Measurements from ENCODE around the gene ACTR1A.
"Not testable (repeated sequence)": the region's sequence is repeated elsewhere in the genome, so short reads cannot be mapped to it uniquely, and the experiment has no call there.

ACTR1A gene

DNA sequence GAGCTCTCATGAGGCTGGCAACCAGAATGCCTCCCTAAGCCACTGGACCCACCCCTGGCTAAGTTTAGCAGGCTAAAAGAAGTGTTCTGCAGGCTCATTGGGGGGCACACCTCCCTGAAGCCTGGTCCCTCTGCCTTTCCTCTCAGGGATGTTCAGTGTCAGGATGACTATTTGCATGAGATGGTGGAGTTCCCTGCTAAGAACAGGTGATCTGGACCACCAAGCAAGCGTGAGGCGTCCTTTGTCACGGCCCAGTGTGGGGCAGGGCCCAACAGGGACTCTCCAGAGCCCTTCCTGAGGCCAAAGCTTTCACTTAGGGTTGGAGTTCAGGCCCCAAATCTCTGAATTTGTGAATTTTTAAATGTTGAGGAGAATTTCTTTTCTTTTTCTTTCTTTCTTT, 13.2 kb upstream of the ACTR1A start:
- no peak for DNase-seq (ENCODE audit: low read depth, low spot score)

DNA sequence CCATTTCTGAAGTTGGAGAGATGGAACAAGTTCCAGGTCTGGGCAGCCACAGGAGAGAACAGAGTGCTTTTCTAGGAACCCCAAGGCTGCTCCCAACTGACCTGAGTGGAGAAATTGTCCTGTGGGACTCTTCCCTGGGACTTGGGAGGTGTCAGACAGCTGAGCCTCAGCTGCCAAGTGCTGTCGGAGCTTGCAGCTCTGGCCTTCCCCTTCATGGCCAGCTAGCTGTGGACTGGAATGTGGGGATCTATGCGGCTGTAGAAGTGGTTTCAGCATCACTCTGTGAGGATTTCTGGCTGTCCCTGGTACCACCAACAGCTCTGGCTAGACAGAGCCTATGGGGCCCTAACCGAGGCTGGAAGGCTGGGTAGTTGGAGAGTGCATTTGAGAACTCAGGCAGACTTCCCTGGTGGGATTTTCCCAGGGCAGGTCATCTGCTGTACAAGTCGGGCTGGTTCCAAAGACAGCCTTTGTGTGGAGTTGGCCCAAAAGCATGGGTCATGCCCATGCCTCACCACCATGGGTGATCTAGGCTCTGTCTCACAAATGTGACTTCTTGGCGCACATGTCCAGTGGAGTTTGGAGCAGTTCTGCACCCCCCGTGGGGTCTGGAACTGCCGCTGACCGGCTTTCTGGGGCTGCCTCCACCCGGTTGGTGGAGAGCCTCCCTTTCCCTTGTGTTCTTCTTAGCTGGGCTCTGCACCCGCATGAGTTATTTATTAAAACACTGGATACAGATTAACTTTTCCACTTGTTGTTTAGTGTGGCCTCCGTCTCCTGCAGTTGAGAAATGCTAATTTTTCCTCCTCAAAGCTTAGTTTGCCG, 12.2 kb upstream of the ACTR1A start:
- no peak for DNase-seq (ENCODE audit: low read depth, low spot score)

DNA sequence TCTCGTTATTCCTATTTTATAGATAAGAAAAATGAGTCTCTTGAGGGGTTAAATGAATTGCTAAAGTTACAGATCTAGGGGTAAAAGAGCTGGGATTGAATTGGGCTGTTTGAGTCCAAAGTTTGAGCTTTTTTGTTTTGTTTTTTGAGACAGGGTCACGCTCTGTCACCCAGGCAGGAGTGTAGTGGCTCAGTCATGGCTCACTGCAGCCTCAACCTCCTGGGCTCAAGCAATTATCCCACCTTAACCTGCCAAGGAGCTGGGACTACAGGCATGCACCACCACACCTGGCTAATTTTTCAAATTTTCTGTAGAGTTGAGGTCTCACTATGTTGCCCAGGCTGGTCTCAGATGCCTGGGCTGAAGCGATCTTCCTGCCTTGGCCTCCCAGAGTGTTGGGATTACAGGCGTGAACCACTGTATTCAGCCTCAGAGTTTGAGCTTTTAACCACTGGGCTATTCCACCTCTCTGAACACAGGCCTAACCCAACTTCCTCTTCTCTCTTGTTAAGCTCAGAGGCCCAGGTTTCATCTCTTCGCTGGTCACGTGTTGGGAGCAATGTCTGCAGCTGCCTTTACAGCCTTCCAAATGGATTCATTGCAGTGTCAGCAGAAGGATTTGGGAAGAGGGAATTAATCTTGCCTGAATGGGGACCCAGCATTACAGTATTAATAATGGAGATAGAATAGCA, 9.2 kb upstream of the ACTR1A start:
- DNase-seq (ENCODE audit: low read depth, low spot score) = no peak

DNA sequence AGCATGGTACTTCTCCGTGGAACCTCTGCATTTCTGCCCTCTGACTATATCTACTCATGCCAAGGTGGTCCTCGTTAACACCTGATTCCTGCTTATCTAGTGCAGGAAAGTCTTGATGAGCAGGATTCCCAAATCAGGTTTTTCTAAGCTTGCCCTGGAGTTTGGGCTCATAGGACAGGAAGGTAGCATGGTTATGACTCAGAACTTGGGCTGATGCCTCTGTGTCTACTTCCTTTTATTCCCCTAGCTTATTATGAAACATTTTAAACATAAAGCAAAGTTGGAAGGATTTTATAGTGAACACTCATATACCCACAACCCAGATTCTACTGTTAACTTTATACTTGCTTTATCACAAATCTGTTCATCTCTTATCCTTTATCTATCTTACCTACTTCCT, 6.9 kb upstream of the ACTR1A start:
- DNase-seq (ENCODE audit: low read depth, low spot score) = no peak

DNA sequence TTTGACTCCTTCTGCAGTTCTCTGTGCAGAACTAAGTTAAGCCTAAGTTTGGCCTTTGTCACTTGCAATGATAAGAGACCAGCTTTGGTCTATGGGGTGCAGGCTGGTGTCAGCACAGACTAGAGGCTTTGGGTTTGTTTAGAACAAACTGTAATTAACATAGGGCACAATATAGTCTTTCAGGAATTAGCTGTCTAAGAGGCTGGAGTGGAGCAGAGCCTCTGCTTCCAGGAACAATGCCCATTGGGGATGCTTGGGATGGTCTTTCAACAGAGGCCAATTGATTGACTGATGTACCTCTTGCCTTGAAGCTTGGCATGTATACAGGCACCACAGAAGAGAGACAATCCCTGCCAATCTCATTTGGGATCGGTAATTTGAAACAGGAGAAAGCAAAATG, 6.0 kb upstream of the ACTR1A start:
- no peak for DNase-seq (ENCODE audit: low read depth, low spot score)

DNA sequence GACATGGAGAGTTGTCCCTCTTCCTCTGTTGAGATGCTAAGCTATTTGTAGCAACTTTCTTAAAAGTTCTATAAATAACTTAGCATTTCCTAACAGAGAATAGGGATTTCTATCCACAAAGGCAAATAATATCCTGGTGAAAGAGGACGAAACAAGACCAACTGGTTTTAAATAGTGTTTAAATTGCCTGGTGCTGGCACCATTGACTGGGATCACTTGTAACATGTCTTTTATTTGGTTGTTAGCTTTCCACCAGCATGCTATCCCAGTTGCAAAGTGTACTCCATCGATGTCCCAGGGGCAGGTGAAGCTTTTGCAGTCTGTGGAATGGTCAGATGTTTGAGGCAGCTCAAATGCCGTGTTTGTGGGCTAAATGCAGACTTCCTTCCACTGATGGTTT, 5.0 kb upstream of the ACTR1A start:
- DNase-seq (ENCODE audit: low read depth, low spot score) = no peak

DNA sequence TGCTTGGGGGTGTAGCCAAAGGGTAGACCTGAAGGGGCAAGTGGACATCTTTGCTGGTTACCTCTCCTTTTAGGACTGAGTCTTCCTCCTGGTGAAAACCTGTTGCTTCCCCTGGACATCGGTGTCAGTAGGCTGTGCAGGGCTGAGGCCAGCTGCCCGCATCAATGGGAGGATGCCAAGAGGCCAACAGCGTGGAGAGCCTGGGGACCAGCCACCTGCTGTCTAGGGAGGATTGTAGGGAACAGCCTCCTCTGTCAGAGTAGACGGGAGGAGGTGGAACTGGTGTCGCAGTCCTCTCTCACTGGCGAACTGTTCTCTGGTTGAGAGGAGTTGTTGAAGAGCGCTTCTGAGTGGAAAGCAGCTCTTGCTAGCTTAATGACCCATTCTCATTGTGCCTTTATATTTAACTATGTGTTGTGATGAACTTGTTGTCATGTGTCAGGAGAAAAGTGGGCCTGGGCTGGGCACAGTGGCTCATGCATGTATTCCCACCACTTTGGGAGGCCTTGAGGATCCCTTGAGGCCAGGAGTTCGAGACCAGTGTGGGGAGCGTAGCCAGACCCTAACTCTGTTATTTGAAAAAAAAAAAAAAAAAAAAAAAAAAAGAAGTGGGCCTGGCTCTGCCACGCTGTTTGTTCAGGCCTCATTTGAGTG, 3.1 kb upstream of the ACTR1A start:
- no peak for DNase-seq (ENCODE audit: low read depth, low spot score)

DNA sequence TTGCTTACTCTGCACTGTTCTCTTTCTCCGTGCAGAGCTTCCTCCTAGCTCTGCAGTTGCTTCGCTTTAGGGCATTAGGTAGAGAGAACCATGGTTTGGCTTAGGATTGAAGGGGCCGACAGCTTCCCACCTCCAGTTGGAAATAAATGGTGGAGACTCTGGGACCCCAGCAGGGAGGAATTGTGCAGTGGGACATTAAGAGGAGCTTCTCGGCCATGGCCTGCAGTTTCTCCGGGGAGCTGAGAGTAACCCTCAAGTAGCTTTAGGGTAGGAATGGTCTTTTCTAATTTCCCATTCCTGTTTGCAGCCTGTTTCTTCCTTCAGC, 2.4 kb upstream of the ACTR1A start:
- no peak for DNase-seq (ENCODE audit: low read depth, low spot score)

DNA sequence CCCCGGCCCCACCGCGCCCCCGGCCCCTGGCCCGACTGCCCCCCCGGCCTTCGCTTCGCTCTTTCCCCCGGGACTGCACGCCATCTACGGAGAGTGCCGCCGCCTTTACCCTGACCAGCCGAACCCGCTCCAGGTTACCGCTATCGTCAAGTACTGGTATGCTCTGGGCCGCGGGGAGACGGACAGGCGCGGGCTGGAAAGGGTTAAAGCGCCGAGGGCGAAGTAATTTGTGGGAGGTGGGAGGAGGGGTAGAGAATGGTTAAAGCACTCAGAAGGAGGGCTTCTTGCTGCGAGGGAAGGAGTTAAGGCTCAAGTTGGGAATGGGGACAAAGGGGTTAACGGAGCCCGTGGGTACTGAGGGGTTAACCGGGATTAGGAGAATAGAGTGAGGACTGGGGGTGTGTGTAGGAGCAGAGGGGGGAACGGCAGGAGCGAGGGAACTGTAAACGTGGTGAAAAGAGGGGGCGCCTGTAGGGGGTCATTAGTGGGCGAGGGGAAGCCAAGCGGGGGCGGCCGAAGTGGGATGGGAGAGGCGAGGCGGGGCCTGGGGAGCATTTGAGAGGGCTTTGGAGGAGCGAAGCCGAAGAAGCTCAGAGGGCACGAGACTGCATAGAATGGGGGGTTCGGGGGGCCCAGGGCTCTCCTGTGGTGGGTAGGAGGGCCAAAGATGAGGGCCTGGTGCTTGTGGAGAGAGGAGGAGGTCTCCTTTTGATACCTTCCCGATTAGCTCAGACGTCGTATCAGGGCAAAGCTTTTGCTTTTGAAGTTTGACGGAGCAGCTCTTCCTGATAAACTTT, 1.9 kb upstream of the ACTR1A start:
- no peak for DNase-seq (ENCODE audit: low read depth, low spot score)

DNA sequence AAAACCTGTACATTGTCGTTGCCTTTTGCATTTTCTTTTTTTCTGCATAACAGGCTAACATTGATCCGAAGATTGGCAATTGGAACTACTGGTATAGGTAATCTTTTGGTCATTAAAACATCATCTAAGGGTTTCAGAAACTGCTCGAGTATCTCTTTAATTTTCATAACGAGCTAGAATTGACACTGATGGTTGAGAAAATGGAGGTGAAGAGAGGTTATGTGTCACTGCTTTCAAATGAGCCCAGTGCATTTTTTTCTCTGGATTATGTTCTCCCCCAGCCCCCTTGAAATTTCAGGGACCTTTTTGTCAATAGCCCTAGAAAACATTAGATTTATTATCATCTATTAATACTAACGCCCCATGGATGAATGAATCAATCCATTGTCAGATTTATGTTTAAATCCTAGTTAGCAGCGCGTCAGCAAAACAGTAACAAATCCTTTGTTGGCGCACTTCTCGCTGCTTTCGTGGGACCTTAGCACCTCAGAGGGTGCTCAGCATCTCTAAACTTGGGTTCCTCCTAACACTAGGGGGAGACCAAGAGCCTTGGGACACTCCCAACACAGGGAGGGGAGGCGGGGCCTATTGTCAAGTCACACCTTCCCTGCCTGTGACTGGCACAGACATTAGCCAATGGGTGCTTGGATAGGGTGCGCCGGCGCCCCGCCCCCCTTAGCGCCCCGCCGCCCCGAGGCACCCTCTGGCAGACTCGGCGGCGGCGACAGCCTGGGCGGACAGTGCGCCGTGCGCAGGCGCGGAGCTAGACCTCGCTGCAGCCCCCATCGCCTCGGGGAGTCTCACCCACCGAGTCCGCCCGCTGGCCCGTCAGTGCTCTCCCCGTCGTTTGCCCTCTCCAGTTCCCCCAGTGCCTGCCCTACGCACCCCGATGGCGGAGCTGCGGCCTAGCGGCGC, 1.0 kb upstream of the ACTR1A start, which contains the start of gene SUFU:
TSS of gene SUFU (plus strand) at position 709 of the 915 bp plus-strand sequence. CDS start at position 890, 181 bp downstream.
- DNase-seq (ENCODE audit: low read depth, low spot score) = peak; percentile 96

DNA sequence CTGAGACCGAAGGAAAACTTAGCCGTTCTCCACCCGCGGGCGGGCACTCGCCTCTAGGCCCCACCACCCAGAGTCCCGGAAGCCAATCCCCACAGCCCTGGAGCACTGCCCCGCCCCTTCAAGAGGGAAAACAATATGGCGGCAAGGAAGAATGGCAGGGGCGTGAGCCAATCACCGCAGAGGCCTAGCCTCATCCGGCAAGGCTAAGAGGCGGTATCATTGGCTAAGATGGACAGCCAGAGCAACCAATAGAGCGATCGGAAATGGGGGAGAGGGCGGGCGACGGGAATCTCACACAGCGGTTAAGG, 529 bp downstream of the ACTR1A start:
- DNase-seq (ENCODE audit: low read depth, low spot score) = peak; percentile 97

DNA sequence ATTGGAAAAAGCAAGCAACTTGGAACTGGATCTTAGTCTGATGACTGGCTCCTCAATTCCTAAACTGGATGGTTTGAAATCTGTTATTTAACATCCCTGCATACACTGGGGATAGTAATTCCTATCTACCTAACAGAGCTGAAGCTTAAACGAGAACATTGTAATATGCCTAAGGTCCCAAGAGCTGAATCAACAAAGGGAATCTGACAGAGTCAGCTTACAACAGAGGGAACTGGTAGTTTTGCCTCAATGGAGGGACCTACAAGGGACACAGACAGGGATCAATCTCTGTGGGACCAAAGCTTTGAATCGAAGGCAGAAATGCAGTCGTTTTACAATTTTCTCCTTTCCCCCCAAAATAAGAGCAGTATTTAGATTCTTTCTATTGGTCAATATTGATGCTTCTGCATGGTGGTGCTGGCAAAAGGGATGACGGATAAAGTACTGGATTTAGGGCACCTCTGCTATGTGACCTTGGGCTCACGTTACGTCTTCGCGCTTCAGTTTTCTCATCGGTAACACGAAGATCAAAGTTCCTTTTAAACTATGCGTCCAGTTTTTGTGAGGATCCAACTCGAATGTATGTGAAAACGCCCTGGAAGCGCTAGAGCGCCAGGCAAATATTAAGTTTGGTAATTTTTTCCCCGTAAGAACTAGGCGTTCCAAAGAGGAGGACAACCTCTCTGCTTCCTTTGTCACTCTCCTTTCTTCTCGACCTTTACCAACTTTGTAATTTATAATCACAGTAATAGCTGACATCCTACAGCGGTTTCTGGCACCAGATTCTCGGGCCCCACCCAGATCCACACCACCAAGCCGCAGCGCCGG, 1.1 kb downstream of the ACTR1A start:
- DNase-seq (ENCODE audit: low read depth, low spot score) = no peak

DNA sequence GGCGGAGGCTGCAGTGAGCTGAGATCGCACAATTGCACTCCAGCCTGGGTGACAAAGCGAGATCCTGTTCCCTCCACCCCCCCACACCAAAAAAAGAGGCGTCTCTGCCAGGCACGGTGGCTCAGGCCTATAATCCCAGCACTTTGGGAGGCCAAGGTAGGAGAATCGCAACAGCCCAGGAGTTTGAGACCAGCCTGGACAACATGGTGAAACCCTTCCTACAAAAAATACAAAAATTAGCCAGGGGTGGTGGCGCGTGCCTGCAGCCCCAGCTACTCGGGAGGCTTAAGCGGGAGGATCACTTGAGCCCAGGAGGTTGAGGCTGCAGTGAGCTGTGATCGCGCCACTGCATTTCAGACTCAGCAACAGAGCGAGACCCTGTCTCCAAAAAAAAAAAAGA, 1.8 kb downstream of the ACTR1A start:
- not testable (repeated sequence) for DNase-seq (ENCODE audit: low read depth, low spot score)

DNA sequence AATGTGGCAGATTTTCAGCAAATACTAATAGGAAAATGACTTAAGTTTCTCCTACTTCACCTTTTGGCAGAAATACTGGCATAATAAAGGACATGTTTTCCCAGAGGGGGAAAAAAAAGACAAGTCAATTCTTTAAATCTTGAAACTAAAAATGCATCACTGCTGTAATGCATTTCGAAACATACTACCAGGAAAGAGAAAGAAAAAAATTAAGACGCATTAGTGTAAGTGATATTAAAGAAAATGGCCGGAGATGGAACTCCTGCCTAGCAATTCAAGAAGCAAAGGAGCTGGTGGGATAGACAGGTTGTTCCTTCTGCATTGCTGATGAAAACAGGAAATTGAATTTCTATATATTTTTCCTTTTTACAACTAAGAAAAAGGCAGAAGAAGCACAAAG, 3.2 kb downstream of the ACTR1A start:
- no peak for DNase-seq (ENCODE audit: low read depth, low spot score)

DNA sequence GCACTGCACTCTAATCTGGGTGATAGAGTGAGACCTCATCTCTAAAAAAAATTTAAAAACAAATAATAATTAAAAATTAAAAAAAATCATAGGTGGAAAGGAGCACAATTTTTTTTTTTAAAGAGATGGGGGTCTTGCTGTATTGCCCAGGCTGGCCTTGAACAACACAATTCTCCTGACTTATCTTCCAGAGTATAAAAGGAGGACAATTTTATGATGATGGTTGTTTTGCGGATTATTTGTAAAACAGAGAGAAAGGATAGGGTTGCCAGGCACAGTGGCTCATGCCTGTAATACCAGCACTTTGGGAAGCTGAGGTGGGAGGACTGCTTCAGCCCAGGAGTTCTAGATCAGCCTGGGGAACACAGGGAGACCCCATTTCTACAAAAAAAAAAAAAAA, 5.0 kb downstream of the ACTR1A start:
- DNase-seq (ENCODE audit: low read depth, low spot score) = no peak

DNA sequence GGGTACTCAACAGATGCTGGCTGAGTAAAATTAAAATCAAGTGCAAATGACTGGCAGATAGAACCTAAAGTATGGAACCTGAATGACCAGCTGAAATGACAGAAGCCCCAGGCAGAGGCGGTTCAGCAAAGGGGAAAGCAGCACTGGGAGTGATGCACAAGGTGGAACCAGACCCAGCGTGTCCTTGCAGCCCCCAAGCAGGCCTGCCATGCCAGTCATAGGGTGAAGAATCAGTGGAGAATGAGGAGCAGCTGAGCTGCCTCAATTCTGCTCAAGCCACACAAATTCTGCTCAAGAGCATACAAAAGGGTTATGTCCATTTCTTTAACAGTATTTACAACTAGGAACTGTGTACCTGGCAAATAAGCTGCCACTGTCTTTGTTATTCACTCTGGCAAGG, 8.7 kb downstream of the ACTR1A start:
- DNase-seq (ENCODE audit: low read depth, low spot score) = no peak

DNA sequence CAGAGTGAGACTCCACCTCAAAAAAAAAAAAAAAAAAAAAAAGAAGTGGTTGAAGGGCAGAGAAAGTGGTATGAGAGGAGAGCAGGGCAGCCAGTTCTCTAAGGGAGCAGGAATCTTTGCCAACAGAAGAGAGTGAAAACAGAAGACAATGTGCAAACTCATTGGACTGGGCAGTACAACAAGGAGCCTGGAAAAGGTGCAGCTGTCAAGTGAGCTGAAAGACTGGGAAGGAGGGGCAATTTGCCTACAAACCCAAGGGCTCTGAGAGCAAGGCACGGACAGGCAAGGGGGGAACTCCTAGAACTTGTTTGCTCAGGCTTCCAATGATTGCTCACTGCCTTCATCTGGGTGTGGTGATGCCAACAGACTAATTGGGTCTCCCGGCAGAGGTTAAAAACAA, 9.5 kb downstream of the ACTR1A start:
- no peak for DNase-seq (ENCODE audit: low read depth, low spot score)

DNA sequence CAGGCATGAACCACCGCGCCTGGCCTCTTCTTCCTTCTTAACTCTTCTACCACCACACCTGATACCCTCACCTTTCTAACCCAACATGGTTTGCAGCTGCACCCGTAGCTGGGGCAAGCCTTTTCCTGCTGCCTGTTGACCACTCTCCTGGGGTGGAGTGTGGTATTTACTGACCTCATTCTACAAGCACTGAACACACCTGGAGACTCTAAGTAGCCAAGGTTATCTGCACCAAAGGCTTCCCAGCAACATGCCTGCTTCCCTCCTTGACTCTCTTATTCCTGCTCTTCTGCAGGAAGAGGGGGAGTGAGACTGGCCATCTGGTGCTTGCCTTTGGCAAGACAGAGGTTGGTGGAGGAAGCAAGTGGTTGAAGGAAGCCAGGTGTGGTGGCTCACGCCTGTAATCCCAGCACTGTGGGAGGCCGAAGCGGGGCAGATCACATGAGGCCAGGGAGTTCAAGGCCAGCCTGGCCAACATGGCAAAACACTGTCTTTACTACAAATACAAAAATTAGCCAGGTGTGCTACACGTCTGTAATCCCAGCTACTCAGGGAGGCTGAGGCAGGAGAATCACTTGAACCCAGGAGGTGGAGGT, 10.1 kb downstream of the ACTR1A start:
- no peak for DNase-seq (ENCODE audit: low read depth, low spot score)

DNA sequence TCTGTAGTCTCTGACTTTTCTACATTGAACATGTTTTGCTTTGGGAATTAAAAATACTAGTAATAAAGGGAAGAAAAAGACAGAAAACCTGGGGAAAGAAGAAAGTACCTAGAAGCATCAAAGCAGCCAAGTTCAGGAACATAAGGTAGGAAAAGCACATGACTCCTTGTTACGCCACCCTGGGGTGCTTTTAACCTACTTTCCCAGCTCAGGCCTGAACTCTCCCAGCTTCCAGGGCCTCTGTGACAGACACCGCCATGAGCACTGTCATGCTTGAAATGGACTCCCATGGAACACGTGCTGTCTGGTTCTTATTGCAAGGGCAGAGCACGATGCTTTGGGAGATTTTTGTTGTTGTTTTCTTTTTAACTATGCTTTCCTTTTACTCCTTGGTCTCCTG, 11.4 kb downstream of the ACTR1A start:
- DNase-seq (ENCODE audit: low read depth, low spot score) = no peak
